Smooth muscle cell (in vitro differentiated cells): ENCODE results near the gene PRKCD. TPM values are rescaled to one million over a fixed set of nuclear protein-coding genes. Genes with fewer than 3 reads are reported as not detected.

Source experiments
- DNase-seq: peaks from one replicate; lab custom pipeline; 2025; ENCODE audit not compliant: unreplicated experiment; lab: John Stamatoyannopoulos, UW
- H2AFZ ChIP-seq: fragments of 200-600 bp; sonication (generic); 2 replicates; pipeline ENCODE4 v1.6.0; 2016; ENCODE audit warnings: antibody characterized with exemption, low read depth, mild to moderate bottlenecking
- H3F3A ChIP-seq: fragments of 200-600 bp; sonication (generic); 2 replicates; pipeline ENCODE4 v1.6.0; 2017; ENCODE audit warnings: antibody characterized with exemption, low read depth
- H3K27ac ChIP-seq: fragments of 200-600 bp; sonication (generic); 2 replicates; pipeline ENCODE4 v1.5.1; 2016; ENCODE audit warnings: low read depth, mild to moderate bottlenecking
- H3K27me3 ChIP-seq: fragments of 200-600 bp; sonication (generic); 2 replicates; pipeline ENCODE4 v1.6.1; 2016; ENCODE audit warnings: low read depth, mild to moderate bottlenecking
- H3K36me3 ChIP-seq: fragments of 200-600 bp; sonication (generic); 2 replicates; pipeline ENCODE4 v1.5.1; 2016; ENCODE audit warnings: low read depth
- H3K4me1 ChIP-seq: fragments of 200-600 bp; sonication (generic); 2 replicates; pipeline ENCODE4 v1.5.1; 2016; ENCODE audit warnings: low read depth
- H3K4me2 ChIP-seq: fragments of 200-600 bp; sonication (generic); 2 replicates; pipeline ENCODE4 v1.6.0; 2016; ENCODE audit warnings: mild to moderate bottlenecking
- H3K4me3 ChIP-seq: fragments of 200-600 bp; sonication (generic); 2 replicates; pipeline ENCODE4 v1.5.1; 2016; ENCODE audit warnings: mild to moderate bottlenecking
- H3K79me2 ChIP-seq: fragments of 200-600 bp; sonication (generic); 2 replicates; pipeline ENCODE4 v1.6.0; 2016; ENCODE audit warnings: low read depth, mild to moderate bottlenecking
- H3K9ac ChIP-seq: fragments of 200-600 bp; sonication (generic); 2 replicates; pipeline ENCODE4 v1.6.0; 2016; ENCODE audit warnings: low read depth
- H3K9me3 ChIP-seq: fragments of 200-600 bp; sonication (generic); replicated peaks from 2 replicates; pipeline ENCODE4 v1.5.1; 2016; ENCODE audit warnings: low read depth
- H4K20me1 ChIP-seq: fragments of 200-600 bp; sonication (generic); 2 replicates; pipeline ENCODE4 v1.6.0; 2016; ENCODE audit warnings: low read depth
- WGBS: methylation state at CpG from one replicate; pipeline ENCODE4 v1.1.7; 2016; ENCODE audit warnings: low lambda C conversion rate; 5-methylcytosine and 5-hydroxymethylcytosine counted together
- polyA plus RNA-seq: library from polyadenylated mRNA; unstranded; fragments of >200 nt; fragmentation: Nextera tagmentation; extraction: Ambion mirVana; gene quantifications from 2 replicates; pipeline ENCODE4 v1.2.1, GENCODE V29; 2016
- total RNA-seq: library from RNA; depleted of rRNA; stranded (reverse); fragments of >200 nt; gene quantifications from 2 replicates; pipeline ENCODE4 v1.2.3, GENCODE V29; 2014
- TF ChIP-seq, protein P1 (sequence below): fragments of 200-600 bp; sonication (generic); IDR thresholded peaks from 2 replicates; pipeline ENCODE4 v1.5.1; 2017; ENCODE audit warnings: borderline replicate concordance, mild to moderate bottlenecking, antibody characterized with exemption; ENCODE audit not compliant: insufficient read depth, poor library complexity, severe bottlenecking

The PRKCD gene
- total and polyA plus RNA-seq, 2 experiments from 2014 or later: 6.1 to 22.5 TPM

DNA sequence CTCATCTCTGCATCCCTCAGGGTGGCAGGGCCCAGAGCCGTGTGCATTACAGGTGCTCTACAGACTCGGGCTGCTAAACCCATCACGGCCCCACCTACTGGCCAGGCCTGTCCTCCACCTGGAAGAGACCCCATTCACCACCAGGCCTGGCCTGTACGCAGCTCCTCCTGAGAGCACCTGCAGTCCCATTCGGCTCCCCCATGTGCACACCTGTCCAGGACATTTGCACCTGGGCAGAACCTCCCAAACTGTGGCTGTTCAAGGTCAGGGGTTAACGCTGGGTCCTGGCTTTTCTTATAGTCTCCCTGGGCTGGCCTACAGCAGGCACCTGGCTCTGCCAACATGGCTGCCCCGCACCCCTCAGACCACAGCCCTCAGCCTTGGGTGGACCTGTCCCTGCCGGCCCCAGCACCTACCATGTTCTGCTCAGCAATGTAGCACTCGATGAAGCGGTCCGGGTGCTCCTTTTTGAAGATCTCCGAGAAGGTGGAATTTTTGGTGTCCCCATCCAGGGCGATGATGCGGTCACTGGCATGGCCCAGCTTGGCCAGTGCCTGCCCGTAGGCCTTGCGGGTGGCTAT, 69.1 kb downstream of the PRKCD start:
- TF ChIP-seq, protein P1, sequence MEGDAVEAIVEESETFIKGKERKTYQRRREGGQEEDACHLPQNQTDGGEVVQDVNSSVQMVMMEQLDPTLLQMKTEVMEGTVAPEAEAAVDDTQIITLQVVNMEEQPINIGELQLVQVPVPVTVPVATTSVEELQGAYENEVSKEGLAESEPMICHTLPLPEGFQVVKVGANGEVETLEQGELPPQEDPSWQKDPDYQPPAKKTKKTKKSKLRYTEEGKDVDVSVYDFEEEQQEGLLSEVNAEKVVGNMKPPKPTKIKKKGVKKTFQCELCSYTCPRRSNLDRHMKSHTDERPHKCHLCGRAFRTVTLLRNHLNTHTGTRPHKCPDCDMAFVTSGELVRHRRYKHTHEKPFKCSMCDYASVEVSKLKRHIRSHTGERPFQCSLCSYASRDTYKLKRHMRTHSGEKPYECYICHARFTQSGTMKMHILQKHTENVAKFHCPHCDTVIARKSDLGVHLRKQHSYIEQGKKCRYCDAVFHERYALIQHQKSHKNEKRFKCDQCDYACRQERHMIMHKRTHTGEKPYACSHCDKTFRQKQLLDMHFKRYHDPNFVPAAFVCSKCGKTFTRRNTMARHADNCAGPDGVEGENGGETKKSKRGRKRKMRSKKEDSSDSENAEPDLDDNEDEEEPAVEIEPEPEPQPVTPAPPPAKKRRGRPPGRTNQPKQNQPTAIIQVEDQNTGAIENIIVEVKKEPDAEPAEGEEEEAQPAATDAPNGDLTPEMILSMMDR: no peak
- H3K79me2 ChIP-seq: peaks cover under 1% of the 10 kb centered on the region
- no peaks in the 10 kb centered on the region for H3K27me3 ChIP-seq
- WGBS: 98% methylated on average over 16 of the region's 16 CpGs
- H3K36me3 ChIP-seq: no peaks in the 10 kb centered on the region
- no peak overlapping the region for H3K4me2 ChIP-seq
- H3K4me1 ChIP-seq: no peaks in the 10 kb centered on the region
- H3K4me3 ChIP-seq: no peak overlapping the region
- H2AFZ ChIP-seq: no peak overlapping the region
- H3K9ac ChIP-seq: no peak overlapping the region
- no peaks in the 10 kb centered on the region for H3F3A ChIP-seq
- no peak overlapping the region for H3K27ac ChIP-seq
- no peaks in the 10 kb centered on the region for H3K9me3 ChIP-seq
- no peaks in the 10 kb centered on the region for H4K20me1 ChIP-seq
- no peak for DNase-seq

DNA sequence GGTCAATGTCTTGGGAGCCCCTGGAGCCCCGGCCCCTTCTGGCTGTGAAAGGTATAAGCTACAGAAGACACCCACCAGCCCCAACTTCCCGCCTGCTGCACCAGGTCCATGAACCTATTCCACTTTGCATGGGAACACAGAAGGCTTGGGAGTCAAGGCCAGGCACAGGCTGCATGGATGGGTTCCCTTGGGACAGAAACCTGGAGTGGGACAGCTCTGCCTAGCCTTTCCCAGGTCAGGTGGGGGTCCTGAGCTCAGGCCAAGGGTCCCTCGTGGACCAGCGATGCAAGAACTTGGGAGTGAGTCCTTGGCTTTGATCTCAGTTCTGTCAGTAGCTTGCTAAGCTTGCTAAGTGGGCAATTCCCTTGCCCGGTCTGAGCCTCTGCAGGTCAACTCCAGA, 69.8 kb downstream of the PRKCD start:
- 98% methylated on average over 5 of the region's 5 CpGs for WGBS

DNA sequence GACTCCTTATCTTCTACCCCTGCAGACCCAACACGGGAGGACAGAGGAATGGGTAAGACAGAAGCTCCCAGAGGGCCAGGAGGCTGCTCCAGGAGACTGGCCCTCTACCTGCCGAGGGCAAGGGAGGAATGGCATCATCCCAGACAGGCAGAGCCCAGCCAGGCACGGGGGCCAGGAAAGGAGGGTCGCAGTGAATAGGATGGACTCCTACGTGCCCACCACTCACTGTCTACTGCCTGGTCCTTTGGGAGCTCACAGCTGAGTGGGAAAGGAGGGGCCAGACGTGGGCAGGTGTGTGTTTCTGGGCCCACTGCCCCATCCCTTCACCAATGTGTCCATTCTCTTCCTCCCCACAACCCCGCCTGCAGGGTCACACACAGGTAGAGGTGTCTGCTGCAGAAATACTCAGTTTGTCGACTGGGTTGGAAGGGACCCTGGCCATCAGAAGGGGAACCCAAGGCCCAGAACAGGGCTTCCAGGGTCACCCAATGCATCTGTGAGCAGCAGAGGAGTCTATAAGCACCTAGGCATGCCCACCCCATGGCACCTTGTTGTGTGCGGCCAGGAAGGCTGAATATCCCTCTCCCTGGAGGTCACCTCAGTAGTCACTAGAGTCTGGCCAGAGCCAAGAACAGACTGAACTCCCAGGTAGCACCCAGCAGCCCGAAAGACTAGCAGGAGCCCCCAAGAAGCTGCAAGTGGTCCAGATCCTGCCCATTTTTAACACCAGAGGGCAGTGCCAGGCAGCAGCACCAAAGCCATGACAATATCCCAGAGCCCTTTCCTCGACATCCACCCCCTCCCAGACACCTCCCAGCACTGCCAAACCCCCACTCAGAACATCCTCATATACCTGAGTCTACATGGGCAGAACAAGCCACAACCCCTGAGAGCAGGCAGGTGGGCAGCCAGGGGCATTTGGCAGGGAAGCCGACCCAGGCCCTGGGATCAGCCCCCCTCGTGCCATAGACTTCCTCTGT, 70.8 kb downstream of the PRKCD start:
- peaks cover 7% of the 10 kb centered on the region for H3K79me2 ChIP-seq
- no peak for DNase-seq

More for the DNA sequence above, 69.8 kb downstream of the PRKCD start:
- H3K4me2 ChIP-seq: no peak overlapping the region
- no peak overlapping the region for H3K9ac ChIP-seq
- H3K9me3 ChIP-seq: no peaks in the 10 kb centered on the region
- H3F3A ChIP-seq: no peaks in the 10 kb centered on the region
- no peaks in the 10 kb centered on the region for H3K4me1 ChIP-seq
- no peak overlapping the region for H2AFZ ChIP-seq
- H3K4me3 ChIP-seq: no peak overlapping the region
- no peaks in the 10 kb centered on the region for H4K20me1 ChIP-seq
- H3K79me2 ChIP-seq: peaks cover 7% of the 10 kb centered on the region
- H3K27ac ChIP-seq: no peak overlapping the region
- no peaks in the 10 kb centered on the region for H3K27me3 ChIP-seq
- no peak for DNase-seq
- TF ChIP-seq, protein P1: no peak
- H3K36me3 ChIP-seq: no peaks in the 10 kb centered on the region

More for the DNA sequence above, 70.8 kb downstream of the PRKCD start:
- Histone ChIP-seq H3K27ac (no peak overlapping the region), H2AFZ (no peak overlapping the region), H3K36me3 (no peaks in the 10 kb centered on the region), H3K9ac (no peak overlapping the region), H3K27me3 (no peaks in the 10 kb centered on the region), H3K9me3 (no peaks in the 10 kb centered on the region), H3K4me1 (peaks cover 3% of the 10 kb centered on the region), H4K20me1 (no peaks in the 10 kb centered on the region), H3K4me2 (no peak overlapping the region), H3F3A (peaks cover 4% of the 10 kb centered on the region), H3K4me3 (no peak overlapping the region)
- TF ChIP-seq, protein P1: no peak
- WGBS: 97% methylated on average over 13 of the region's 13 CpGs
